Stimulated activated CD4-positive, alpha-beta T cell treated with anti-CD3 and anti-CD28 coated beads, Interleukin-15, amount 100 ng/mL, for 48 hours (primary cell): Measurements from ENCODE around the gene HDGFL1.

Experiments used
- DNase-seq, 2 donors: peaks; one replicate each; pipeline ENCODE4 v3.0.0-alpha.2; 2020; ENCODE audit warnings: low read depth in 2 of 2

Gene HDGFL1

DNA sequence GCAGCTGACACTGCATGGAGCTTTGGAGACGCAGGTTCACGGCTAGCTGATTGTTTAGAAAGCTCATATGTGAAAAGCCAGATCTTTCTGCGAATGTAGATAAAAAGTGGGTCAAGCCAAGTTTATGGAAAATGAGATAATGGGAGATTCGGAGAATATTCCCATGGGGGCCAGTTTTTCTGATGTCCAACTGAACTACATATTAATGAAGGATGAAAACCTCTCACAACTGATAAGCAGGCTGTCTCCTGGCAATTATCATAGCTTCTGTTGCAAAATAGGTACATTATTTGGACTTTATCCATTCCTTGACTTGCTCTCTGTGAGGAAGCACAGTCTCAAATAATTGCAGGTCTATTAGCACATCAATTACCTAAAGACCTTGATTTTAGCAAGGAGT lies 21.1 kb downstream of the HDGFL1 start:
- DNase-seq, result no peak

GRCh38 chr6:22593895-22594294 lies 24.5 kb downstream of the HDGFL1 start:
- no peak for DNase-seq

DNA sequence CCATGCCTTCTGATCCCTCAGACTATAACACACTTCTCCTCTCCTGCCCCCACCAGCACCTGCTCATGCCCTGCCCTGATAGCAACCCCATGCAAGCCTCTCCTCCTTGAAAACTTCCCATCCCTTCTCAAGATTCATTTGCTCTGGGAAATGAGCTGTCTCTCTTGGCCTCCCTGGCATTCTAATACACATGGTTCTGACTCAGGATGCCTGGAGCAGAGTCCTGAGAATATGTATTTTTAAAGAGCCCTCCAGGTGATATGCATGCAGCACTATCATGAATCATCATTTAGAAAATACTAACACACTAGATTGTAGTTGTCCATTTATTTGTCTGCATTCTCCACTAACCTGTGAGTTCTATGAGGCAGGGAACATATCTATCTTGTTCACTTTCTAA lies 26.6 kb downstream of the HDGFL1 start:
- no peak for DNase-seq

DNA sequence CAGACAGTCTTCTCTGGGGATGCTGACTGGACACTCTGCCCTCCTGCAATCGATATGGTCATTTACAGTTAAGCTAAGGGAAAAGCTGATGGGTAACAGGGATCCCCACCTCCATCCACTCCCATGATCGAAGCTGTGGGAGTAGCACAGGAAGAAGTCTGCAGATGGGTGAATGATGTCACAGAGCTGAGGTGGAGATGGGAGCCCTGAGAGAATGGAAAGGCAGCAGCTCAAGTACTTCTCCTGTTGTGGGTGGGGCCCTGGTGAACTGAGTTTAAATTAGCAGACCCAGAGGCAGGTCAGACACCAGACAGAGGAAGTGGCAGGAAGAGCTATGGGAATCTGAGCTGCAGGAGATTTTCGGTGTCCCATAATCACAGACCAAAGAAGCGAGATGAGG lies 29.0 kb downstream of the HDGFL1 start:
- DNase-seq, result no peak

- no peak for DNase-seq
Observed at GRCh38 chr6:22600059-22600458, 30.7 kb downstream of the HDGFL1 start.

DNA sequence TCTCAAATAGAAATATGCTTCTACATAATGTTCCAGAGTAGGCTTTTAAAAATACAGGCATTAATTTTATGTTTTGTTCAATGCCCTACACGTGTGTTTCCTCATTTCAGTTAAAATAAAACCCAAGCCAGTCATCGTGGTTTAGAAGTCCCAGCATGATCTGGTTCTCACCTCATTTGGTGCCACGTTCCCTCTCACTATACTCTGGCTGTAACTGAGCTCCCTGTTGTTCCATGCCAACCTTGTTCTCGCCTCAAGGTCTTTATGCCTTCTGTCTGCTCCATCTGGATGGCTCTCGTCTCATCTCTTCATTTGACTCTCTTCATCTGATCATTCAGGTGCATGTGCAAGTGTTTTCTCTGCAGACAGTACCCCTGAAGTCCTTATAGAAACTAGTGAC lies 32.6 kb downstream of the HDGFL1 start:
- no peak for DNase-seq

GRCh38 chr6:22605736-22606135 lies 36.4 kb downstream of the HDGFL1 start:
- DNase-seq, result no peak

GRCh38 chr6:22610127-22610526 lies 40.8 kb downstream of the HDGFL1 start:
- no peak for DNase-seq

DNA sequence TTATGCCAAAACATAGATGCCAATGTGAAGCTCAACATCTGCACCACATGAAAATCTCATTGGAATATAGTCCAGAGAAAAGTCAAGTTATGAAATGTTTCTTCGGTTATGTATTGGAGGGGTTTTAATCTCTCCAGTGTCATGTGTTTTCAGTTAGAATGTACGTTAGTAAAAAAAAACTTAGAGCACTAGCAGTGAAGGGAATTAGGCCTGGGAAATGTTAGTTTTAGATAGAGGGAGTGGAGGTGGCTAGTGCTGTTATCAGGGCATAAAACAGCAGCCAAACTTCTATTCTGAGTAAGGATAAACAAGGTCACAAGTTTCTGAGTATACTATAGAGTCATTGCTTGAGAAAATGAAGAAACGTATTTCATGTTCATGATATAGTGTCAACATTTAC lies 42.9 kb downstream of the HDGFL1 start:
- DNase-seq, result no peak

DNA sequence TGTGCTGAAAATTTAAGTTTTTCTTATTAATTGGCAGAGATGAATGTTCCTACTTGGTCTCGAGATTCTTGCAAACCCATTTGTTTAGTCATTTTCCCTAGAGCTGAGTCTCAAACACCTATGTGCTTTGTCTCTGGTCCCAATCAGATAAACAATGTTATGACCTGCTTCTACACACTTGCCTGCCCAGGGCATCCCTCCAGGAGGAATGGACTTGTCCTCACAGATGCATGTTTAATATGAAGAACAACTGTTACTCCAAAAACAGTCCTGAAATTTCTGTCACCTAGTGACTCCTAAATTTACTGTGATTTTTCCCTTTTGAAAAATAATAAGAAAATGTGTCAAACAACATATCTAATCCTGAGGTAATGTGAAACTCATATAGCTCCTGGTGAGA lies 43.7 kb downstream of the HDGFL1 start:
- no peak for DNase-seq

GRCh38 chr6:22613695-22614094 lies 44.3 kb downstream of the HDGFL1 start:
- no peak for DNase-seq

DNA sequence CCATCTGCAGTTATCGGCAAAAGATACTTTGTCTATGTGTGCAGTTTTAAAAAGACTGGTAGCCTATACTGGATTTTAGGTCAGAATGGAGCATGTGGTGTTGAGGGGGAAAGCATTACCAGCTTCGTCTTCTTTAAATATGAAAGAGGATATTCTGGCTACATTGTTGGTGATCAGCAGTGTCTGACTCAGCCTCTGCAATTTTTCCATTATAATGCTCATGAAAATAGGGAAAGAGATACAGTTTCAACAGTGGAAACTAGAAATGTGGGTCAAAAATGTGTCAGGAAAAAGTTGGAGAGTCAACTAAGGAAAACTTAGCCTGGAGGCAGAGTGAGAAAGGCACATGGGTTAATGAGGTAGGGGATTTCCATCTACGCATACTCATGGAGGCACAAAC lies 45.2 kb downstream of the HDGFL1 start:
- DNase-seq, result no peak

- DNase-seq, result no peak
Observed at GRCh38 chr6:22621028-22621427, 51.7 kb downstream of the HDGFL1 start.
